GM21526 (cell line): ENCODE data around the gene CDADC1.
"Not testable (repeated sequence)": the region's sequence is repeated elsewhere in the genome, so short reads cannot be mapped to it uniquely, and the experiment has no call there.

Source experiments
- ATAC-seq: cut with Tn5 transposase; IDR thresholded peaks from one replicate; pipeline ENCODE4 v1.9.1; 2021; ENCODE audit warnings: moderate library complexity; ENCODE audit not compliant: unreplicated experiment, low FRiP score

The CDADC1 gene

GRCh38 chr13:49310251-49310650, 62.5 kb downstream of the CDADC1 start:
- no peak for ATAC-seq

DNA sequence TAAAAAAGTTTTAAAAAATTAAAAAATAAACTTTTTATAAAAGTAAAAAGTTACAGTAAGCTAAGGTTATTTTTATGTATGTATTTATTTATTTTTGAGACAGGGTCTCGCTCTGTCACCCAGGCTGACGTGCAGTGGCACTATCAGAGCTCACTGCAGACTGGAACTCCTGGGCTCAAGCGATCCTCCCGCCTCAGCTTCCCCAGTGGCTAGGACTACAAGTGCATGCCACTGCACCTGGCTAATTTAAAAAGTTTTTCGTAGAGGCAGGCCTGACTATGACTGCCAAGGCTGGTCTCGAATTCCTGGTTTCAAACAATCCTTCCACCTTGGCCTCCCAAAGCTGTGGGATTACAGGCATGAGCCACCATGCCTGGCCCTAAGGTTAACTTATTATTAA, 64.1 kb downstream of the CDADC1 start:
- ATAC-seq: no peak

DNA sequence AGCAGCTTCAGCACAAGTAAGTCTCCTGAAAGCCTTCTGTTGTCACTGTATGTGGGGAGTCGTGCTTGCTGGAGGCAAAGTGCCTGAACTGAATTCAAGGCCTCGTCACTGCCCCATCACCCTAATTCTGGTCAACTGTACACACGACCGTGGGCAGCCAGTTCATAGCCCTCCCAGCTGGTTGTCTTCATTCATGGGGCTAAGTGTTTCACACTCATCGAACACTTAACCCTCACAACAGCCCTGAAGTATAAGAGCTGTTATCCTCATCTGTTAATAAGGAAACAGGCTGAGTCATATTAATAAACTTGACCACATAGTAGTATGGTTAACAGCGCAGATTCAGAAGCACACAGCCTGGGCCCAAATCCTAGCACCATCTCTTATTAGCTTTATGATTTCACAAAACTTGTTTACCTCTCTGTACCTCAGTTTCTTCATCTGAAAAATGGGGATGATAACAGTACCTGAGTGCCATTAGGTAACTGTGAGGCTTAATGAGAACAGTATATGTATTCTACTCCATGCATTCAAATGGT, 66.7 kb downstream of the CDADC1 start:
- no peak for ATAC-seq

DNA sequence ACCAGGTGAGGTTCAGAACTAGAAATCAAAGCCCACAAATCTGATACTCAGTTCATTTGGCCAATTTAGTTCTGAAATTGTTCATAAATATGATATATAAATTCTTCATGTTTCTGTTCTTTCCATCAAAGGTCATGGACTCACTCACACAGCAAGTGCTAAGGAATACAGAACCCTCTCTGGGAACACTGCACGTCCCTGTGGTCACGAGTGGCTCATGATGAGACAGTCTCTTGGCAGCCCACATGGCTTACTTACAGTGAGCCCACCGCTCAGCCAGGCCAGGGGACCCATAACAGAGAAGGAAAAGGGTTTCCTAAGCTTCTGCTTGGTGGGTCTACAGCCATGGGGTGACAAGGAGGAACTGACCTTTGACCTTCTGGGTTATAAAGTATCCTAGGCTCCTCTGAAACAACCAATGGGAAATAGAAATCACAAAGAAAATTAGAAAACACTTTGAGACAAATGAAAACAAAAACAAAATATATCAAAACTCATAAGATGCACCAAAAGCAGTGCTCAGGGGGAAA, 67.4 kb downstream of the CDADC1 start:
- no peak for ATAC-seq

DNA sequence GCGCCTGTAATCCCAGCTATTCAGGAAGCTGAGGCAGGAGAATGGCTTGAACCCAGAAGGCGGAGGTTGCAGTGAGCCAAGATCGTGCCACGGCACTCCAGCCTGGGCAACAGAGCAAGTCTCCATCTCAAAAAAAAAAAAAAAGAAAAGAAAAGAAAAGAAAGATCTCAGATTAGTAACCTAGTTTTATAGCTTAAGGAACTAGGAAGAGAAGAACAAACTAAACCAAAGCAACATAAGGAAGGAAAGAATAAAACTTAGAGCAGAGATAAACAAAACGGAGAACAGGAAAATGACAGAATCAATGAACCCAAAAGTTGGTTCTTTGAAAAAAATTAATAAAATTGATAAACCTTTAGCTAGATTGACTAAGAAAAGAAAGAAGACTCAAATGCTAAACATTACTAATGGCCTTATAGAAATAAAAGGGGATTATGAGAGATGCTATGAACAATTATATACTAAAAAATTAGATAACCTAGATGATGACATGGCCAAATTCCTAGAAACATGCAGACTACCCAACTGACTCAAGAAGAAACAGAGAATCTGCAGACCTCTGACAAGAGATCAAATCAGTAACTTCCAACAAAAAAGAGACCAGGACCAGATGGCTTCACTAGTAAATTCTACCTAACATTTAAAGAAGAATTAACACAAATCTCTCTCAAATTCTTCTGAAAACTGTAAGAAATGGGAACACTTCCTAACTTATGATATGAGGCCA, 68.2 kb downstream of the CDADC1 start:
- no peak for ATAC-seq

DNA sequence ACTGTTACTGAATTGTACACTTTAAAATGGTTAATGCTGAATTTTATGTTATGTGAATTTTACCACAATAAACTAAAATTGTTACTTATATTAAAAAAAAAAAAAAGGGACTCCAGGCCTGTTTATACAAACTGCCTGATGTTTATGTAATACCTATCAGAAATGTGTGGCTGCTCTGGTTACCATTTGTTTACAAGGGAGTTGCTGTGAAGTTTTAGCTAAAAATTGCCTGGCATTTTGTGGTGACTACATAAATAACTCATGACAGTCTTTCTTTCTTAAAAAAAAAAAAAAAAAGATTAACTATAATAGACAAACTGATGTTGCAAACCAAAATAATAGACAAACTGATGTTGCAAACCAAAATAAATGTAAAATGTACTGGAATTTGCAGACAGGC, 71.8 kb downstream of the CDADC1 start:
- ATAC-seq: no peak

DNA sequence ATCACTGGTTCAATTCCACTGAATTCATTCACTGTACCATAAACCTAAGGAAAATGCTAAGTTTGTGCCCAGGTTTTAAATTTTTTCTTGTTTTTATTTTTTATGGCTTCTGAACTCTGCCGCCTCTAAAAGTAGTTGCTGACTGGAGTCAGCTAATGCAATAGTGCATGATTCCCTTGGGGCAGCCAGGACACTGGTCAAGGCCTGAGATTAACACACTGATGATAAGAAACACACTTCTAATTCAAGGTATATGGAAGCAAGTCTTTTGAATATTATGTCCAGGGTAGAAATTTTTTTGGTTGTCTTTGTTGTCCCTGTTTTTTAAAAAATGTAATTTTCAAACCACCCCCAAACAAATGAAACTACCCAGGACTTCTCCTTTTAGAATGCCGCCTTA, 72.2 kb downstream of the CDADC1 start:
- ATAC-seq: no peak

- ATAC-seq: no peak
Observed at GRCh38 chr13:49320975-49321374, 73.2 kb downstream of the CDADC1 start.

DNA sequence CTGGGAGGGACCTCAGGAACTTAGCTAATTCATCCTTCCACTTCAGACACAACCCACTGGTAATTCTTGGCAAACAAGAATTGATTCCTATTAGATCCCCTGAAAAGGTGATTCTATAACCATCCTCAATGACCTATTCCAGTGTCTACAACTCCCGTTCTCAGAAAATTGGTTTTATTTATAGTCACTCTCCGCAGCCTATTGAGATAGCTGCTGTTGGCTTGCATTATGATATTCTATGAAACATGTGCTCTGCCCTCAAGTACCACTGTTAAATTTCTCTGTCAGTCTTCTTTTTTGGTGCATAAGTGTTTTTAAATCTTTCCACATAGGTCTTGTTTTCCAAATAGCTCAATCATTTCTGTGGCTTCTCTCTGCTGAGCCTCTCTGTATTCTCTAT, 75.0 kb downstream of the CDADC1 start:
- ATAC-seq: no peak

GRCh38 chr13:49323344-49323743, 75.6 kb downstream of the CDADC1 start:
- no peak for ATAC-seq

- ATAC-seq: no peak
Observed at GRCh38 chr13:49326222-49326917, 78.6 kb downstream of the CDADC1 start.

- ATAC-seq: not testable (repeated sequence)
Observed at GRCh38 chr13:49327145-49327544, 79.4 kb downstream of the CDADC1 start.

DNA sequence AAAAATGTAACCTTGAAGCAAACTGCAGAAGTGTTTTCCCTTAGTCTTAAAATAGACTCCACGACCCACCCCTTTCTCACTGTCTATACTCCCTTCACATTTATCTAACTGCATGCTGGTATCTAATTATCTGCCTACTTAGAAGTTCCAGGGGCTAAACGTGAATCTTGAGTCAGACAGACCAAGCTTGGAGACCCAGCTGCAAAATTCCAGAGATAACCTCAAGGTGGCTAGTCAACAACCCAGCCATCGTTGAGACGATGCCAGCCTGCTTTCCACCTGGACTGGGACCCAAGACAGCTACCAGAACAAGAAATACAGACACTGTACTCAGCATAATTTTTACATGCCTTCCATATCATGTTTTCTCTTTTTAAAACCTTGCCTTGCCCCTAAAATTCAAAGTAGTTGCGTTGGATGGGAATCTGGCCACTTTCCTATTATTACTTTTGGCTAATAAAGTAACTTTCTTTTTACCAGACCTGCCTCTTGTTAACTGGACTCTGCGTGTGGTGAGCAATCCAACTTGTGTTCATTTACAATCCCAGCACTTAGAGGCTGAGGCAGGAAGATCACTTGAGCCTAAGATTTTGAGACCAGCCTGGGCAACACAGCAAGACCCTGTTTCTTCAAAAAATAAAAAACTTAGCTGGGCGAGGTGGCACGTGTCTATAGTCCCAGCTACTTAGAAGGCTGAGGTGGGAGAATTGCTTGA, 82.3 kb downstream of the CDADC1 start:
- ATAC-seq: no peak

- no peak for ATAC-seq
Observed at GRCh38 chr13:49330546-49330864, 82.8 kb downstream of the CDADC1 start.

- no peak for ATAC-seq
Observed at GRCh38 chr13:49336655-49337054, 88.9 kb downstream of the CDADC1 start.

DNA sequence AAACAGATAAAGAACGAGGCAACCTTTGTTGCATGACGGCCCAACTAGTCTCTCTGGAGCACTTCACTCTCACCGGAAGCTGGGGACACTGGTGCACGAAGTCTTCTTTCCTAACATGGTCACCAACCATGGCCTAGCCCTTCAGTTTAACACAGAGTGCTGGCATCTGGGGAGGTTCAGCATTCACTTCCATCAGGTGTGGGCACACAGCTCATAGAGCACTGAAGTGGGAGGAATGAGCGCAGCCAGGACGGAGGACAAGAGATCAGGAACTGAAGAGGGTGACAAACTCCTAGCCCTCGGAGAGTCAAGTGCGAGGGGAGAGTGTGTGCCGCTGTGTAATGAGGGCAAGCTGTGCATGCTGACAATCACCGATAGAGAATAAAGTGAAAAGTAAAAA, 92.4 kb downstream of the CDADC1 start:
- no peak for ATAC-seq

GRCh38 chr13:49341517-49341916, 93.8 kb downstream of the CDADC1 start:
- no peak for ATAC-seq

- ATAC-seq: no peak
Observed at GRCh38 chr13:49341941-49342340, 94.2 kb downstream of the CDADC1 start.

DNA sequence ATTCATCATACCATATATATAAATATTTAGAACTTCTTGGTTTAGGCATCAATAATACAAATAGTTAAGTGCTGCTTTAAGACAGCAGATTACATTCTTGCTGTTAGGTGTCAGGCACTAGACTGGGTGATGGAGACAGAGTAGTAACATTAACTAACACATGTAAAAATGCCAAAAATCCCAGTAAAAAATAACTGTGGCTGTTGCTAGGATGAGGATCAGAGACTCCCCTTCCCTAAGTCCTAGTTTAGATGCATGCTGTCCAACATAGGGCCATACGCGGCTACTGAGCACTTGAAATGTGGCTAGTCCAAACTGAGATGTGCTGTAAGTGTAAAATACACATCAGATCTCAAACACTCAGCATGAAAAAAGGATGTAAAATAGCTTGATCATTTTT, 94.7 kb downstream of the CDADC1 start:
- ATAC-seq: no peak
